Activated CD8-positive, alpha-beta memory T cell treated with anti-CD3 and anti-CD28 coated beads, Interleukin-2, amount 50 U/mL, for 24 hours (primary cell): ENCODE results near the gene RSL1D1.

Source experiments
- DNase-seq: peaks from one replicate; pipeline ENCODE4 v3.0.0-alpha.2; 2020; ENCODE audit errors: extremely low read depth

The RSL1D1 gene

DNA sequence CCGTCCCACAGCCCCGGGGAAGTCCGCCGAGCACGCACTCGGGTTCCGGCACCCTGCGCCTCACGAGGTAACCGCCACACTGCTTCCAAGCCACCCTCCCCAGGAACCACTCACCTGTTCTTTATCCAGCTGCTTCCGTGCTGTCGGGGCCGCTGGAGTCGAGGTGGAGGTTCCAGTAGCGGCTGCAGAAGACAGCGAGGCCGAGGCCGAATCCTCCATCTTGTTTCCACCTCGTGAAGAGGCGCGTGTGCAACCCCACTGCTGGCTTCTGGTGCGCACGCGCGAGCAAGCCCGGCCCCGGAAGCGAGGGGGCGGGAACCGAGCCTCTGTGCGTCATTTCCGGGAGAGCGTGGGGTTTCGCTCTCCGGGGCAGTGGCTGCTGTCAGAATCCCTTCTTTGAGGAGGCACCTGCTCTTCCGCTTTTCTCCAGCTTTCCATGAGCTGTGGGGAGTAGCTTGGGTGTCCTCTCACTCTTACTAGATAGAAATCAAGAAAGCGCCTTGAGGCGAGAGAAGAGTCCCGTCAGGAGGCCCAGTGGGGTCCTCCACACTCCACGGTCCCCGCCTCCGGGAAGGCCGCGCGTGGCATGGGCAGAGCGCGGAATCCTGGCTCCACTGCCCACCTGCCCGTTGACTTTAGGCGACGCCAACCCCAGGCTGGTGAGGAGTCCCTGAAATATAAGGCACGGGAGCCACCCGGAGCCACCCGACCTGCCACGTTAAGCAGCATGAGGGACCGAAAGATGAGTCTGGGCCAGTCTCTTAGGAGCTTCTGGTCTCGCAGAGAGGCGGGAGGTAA is at the start of gene RSL1D1:
Gene RSL1D1, minus strand, starts transcription at position 249 of the 798 bp plus-strand sequence. Its CDS starts 30 bp downstream, at position 219.
- DNase-seq, result peak; percentile 76

DNA sequence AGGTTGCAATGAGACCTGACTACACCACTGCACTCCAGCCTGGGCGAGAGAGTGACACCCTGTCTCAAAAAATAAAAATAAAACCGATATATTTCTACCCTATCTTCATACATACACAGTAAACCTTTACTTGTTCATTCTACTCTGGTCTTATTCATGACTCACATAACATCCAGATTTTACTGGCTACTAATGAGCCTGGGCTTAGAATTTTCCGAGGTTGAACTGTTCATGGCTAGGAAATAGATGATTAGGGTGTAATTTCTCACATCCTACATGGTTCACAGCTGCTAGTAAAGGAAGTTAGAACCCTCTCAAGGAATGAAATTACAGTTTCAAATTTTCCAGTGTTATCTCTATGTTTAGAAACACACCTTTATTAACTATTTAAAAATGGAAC is 49.7 kb upstream of the RSL1D1 start:
- no peak for DNase-seq

DNA sequence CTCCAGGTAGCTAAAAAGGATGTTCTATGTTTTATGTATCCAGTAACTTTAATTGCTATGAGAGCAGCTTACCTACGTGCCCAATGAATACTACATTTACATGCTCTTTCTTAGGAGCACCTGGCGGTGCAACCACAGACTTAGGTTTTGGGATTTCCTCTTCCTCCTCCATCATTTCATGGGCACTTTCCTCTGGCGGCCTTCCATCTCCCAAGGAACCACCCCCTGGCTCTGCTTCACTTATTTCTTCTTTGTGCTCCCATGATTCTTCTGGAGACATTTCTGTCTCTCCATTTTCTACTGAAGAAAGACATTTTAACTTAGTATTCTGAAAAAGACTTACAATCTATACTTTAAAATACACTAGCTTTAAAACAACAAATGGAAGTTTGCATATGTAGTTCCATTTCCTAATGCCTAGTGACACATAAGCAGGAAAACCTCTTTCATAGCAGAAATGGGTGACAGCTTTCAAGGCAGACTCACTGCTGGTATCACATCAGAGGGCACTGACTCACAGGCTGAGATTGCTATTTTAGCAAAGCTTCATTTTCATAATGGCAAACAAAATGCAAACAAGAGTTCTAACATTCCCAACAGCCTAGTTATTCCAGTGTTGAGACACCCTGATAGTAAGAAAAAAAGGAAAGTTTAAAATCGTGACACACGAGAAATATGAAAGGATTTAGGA is 45.3 kb upstream of the RSL1D1 start:
- DNase-seq, result no peak

GRCh38 chr16:11893571-11893970 is 42.2 kb upstream of the RSL1D1 start:
- DNase-seq, result no peak

- DNase-seq, result no peak
These were observed 41.4 kb upstream of the RSL1D1 start for GRCh38 chr16:11892761-11893160.

DNA sequence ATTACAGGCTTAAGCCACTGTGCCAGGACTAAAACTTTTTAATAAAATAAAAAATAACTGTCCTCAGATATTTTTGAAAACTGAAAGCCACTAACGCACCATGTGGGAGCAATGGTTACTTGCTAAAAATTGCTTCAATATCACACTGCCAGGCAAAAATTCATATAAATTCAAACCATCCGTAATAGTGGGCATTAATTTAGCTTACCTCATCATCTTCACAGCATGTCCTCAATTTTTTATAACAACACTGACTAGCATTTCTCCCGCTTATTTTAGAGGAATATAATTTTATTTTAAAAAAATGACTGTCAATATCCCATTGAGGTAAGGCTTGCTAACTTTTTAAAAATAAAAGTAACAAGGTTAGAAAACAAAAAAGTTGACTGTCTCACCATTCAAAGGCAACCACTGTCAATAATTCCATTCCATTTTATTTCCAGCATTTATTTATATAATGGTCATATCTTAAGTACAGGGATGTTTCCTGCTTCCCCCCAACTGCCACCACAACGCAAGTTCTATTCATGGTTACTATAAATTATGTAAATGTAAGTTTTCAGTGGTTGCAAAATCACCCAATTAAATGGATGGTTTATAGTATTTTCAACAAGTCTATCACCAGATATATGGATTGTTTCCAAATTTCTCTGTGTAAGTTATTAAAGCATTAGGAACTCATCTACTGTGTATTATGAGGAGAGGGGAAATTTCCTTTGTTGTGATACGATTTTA is 39.1 kb upstream of the RSL1D1 start:
- DNase-seq, result no peak

GRCh38 chr16:11886881-11887280 is 35.5 kb upstream of the RSL1D1 start:
- no peak for DNase-seq

GRCh38 chr16:11884035-11884434 is 32.7 kb upstream of the RSL1D1 start:
- DNase-seq, result no peak

- DNase-seq, result no peak
These were observed 28.7 kb upstream of the RSL1D1 start for GRCh38 chr16:11880007-11880406.

GRCh38 chr16:11877374-11877773 is 26.0 kb upstream of the RSL1D1 start:
- no peak for DNase-seq

DNA sequence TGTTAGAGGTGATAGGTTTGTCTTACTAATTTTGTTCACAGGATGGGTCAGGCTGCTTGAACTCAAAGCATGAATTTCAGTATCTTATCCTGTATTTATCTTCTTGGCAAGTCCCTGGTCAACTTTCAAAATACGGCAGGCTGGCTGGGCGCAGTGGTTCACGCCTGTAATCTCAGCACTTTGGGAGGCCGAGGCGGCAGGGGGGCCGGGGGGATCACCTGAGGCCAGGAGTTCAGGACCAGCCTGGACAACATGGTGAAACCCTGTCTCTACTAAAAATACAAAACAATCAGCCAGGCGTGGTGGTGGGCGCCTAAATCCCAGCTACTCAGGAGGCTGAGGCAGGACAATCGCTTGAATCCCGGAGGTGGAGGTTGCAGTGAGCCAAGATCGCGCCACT is 25.0 kb upstream of the RSL1D1 start:
- no peak for DNase-seq

DNA sequence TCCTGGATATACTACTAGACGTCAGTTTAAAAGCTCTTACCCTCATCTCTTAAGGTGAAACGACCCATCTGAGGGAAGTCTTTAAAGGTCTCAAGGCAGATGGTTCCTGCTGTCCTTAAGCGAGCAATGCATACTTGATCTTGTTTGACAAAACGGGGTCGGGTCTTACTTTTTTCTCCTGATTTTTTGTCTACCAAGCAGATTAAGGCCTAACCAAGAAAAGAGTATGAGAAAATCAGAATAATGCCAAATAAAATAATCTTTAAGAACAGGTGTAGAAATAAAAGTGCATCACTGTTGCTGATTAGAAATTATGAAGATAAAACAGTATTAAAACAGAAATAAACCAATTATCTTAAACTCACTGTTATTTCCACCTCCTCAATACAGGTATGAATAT is 24.4 kb upstream of the RSL1D1 start:
- DNase-seq, result no peak

GRCh38 chr16:11871193-11871592 is 19.9 kb upstream of the RSL1D1 start:
- no peak for DNase-seq

DNA sequence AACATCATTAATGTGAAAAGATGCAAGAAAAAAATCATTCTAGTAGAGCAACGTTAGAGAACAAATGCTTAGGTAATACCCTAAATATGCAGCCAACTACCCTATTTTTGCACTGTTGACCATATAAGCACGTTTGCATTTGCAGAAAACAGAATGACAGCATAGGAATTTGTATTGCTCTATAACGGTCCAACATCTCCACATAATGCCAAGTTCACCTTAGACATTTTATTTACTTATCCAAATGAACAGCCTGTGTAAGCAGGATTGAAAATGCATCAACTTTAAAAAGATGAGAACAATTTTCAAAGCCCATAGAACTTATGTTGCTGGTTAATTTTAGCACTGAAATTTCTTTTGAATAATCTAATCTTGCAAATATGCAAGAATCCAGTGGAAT is 19.1 kb upstream of the RSL1D1 start:
- DNase-seq, result no peak

DNA sequence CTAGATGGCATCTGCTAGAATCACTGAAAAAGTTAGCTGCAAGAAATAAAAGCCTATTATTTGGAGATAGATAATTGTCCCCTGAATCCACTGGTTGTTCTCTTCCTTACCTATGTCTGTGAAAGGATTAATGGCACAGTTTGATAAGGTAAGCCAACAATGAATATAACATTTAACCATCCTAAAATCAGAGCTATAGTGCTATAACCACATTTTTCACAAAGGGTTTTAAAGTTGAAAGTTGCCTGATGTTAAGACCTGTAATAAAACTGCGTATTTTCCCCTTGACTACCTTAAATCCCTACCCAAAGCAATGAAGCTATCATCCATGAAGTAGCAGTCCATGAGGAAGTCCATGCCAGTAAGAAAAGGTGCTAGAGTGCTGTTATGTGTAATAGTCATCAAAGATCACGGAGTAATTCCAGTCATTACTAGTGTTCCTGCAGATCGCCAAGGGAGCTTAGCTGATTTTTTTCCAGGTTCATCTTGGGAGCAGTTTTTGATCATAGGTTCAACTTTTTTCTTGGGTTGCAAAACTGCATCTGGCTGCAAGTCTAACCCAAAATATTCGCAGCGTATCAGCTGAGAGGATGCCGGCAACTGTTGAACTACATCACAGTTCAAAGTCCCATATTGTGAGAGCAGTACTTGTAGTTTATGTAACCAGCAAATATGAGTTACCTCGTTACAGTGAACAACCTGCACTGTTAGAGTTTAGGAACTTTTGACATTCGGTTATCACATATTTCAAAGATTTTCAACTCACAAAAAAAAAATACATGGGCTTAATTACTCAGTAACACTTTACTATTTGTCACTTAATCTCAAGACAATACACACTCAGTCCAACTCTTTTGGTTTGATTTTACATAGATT is 18.2 kb upstream of the RSL1D1 start:
- no peak for DNase-seq

DNA sequence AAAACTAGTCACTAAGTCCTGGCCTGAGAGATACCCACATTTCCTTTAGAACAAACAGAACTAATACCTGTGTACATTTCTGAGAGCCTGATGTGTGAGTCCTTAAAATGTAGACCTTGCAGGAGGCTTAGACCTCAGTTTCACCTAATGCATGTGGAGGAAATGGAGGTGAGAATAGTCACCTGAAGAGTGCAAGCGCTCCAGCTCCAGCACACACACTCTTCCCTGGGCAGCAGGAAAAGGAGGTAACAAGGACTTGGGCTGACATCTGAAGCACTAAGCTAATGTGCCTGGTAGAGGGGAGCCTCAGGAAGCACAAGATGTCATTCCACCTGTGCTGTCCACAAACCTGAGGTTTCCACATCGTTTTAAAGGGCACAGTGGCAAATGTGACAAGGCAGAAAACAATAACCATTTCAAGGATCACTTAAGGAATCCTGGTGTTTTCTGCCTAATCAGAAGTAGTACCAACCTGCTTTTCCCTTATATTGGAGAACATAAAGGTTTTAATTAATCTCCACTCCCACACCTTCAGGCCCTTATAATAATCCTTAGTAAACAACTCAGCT is 17.2 kb upstream of the RSL1D1 start:
- DNase-seq, result no peak

GRCh38 chr16:11862489-11862888 is 11.1 kb upstream of the RSL1D1 start:
- no peak for DNase-seq

DNA sequence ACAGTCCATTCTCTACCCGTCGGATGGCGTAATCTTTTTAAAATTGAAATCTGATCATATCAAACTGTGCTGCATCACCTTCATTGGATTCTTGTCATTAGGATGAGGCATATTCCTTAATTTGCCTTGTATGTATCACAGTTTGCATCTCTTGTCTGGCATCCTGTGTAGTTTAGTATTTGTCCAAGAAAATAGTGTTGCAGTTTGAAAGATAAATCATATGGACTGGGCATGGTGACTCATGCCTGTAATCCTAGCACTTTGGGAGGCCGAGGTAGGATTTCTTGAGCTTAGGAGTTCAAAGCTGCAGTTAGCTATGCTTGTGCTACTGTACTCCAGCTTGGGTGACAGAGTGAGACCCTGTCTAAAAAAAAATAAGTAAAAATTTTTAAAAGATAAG is 5.8 kb upstream of the RSL1D1 start:
- no peak for DNase-seq

DNA sequence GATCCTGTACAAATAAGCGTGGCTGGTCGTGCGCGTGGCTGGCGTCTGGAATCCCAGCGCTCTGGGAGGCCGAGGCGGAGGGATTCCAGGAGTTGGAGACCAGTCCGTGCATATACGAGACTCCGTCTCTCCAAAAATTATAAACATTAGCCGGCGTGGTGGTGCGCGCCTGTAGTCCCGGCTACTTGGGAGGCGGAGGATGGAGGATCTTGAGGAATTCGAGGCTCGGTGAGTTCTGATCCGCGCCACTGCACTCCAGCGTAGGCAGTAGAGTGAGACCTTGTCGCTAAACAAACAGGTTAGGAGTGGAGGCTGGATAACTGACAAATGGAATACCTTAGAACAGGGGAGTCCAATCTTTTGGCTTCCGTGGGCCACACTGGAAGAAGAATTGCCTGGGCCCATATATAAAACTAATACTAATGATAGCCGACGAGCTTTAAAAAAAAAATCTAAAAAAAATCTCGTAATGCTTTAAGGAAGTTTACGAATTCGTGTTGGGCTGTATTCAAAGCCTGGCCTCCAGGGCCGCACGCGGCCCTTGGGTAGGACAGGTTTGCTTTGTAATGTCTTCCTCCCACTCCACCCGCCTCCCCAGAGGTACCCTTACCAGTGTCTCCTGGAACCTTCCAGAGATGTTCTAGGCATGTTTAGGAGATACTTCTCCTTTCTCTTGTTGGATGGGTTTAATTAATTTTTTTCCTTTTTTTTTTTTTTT is 909 bp upstream of the RSL1D1 start:
- DNase-seq, result no peak

DNA sequence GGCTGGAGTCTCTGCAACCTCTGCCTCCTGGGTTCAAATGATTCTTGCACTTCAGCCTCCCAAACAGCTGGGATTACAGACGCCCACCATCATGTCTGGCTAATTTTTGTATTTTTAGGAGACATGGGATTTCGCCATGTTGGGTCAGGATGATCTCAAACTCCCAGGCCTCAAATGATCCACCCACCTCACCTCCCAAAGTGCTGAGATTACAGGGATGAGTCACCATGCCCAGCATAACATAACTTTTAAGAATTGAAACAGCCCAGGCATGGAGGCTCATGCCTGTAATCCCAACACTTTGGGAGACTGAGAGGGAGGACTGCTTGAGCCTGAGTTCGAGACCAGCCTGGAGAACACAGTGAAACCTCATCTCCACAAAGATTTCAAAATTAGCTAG is 2.5 kb downstream of the RSL1D1 start:
- DNase-seq, result no peak

GRCh38 chr16:11844499-11844898 is 6.8 kb downstream of the RSL1D1 start:
- no peak for DNase-seq
